Measurements from ENCODE around the gene BHLHE23. TPM values are rescaled to one million over a fixed set of nuclear protein-coding genes. Genes with fewer than 3 reads are reported as not detected.

Gene BHLHE23
- polyA plus RNA-seq, 1 experiment: not detected

GRCh38 chr20:62975812-62976508 lies 30.8 kb downstream of the BHLHE23 start:
- TF ChIP-seq, protein P1, sequence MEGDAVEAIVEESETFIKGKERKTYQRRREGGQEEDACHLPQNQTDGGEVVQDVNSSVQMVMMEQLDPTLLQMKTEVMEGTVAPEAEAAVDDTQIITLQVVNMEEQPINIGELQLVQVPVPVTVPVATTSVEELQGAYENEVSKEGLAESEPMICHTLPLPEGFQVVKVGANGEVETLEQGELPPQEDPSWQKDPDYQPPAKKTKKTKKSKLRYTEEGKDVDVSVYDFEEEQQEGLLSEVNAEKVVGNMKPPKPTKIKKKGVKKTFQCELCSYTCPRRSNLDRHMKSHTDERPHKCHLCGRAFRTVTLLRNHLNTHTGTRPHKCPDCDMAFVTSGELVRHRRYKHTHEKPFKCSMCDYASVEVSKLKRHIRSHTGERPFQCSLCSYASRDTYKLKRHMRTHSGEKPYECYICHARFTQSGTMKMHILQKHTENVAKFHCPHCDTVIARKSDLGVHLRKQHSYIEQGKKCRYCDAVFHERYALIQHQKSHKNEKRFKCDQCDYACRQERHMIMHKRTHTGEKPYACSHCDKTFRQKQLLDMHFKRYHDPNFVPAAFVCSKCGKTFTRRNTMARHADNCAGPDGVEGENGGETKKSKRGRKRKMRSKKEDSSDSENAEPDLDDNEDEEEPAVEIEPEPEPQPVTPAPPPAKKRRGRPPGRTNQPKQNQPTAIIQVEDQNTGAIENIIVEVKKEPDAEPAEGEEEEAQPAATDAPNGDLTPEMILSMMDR (IDR thresholded peaks at IDR 0.05; ENCODE audit: low read depth, low read length): no peak
- POLR2A ChIA-PET: no interaction called here
- H3K4me3 ChIP-seq (ENCODE audit: low read depth, low read length): no peak overlapping the region
- no peak for DNase-seq (ENCODE audit: low read depth, low spot score)
- CTCF ChIA-PET: interaction anchor here (0.7 kb wide), 1 partner anchor 118 kb away, joined by 3 read pairs; no protein-coding TSS in a partner anchor
- H3K9me3 ChIP-seq (ENCODE audit: control insufficient read depth, insufficient read depth, low read length): no peaks in the 10 kb centered on the region; the same call in 1 of the 2 replicates
- no peak overlapping the region for H3K27ac ChIP-seq (ENCODE audit: low read depth, low read length)
- peaks cover 71% of the 10 kb centered on the region for H3K27me3 ChIP-seq (ENCODE audit: control insufficient read depth, insufficient read depth, low read length)

DNA sequence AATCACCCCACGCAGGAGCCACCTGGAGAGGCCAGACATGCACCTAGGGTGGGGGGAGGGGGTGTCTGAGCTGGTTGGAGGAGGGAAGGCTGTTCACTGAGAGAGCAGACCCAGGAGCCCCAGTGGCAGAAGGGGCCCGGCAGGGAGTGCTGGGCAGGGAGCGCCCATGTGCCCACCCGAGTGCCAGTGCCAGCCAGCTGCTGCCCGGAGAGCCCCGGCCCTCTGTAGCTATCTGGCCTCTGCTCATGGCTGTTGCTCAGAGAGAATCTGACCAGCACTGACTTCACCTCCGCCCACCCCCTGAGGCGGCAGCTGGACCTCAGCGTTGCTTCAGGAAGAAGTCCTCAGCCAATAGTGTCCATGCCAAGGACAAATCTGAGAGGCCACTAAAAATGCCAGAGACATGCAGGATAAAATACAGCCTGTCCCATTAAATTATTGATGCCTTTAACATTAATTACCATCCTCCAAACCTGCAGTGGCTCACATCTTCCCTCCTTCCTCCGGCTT lies 31.5 kb downstream of the BHLHE23 start:
- DNase-seq (ENCODE audit: low read depth, low spot score): no peak
- no peaks in the 10 kb centered on the region; the same call in 1 of the 2 replicates for H3K9me3 ChIP-seq (ENCODE audit: control insufficient read depth, insufficient read depth, low read length)
- H3K4me3 ChIP-seq (ENCODE audit: low read depth, low read length): no peak overlapping the region
- TF ChIP-seq, protein P1 (IDR thresholded peaks at IDR 0.05; ENCODE audit: low read depth, low read length): no peak
- POLR2A ChIA-PET: no interaction called here
- CTCF ChIA-PET: interaction anchor here (0.7 kb wide), 1 partner anchor 119 kb away, joined by 3 read pairs; no protein-coding TSS in a partner anchor
- peaks cover 65% of the 10 kb centered on the region for H3K27me3 ChIP-seq (ENCODE audit: control insufficient read depth, insufficient read depth, low read length)
- no peak overlapping the region for H3K27ac ChIP-seq (ENCODE audit: low read depth, low read length)

- POLR2A ChIA-PET: interaction anchor here (0.9 to 1.0 kb wide), 2 partner anchors 34 to 36 kb away, joined by 3 to 9 read pairs; partner anchors contain the start of gene BHLHE23
- TF ChIP-seq, protein P1 (IDR thresholded peaks at IDR 0.05; ENCODE audit: low read depth, low read length): no peak
- CTCF ChIA-PET: interaction anchor here (0.5 to 1.4 kb wide), 18 partner anchors 8 to 242 kb away, joined by 3 to 13 read pairs (median 4); no protein-coding TSS in a partner anchor
- no peaks in the 10 kb centered on the region; the same call in 1 of the 2 replicates for H3K9me3 ChIP-seq (ENCODE audit: control insufficient read depth, insufficient read depth, low read length)
- no peak for DNase-seq (ENCODE audit: low read depth, low spot score)
- peaks cover 48% of the 10 kb centered on the region for H3K27me3 ChIP-seq (ENCODE audit: control insufficient read depth, insufficient read depth, low read length)
- H3K27ac ChIP-seq (ENCODE audit: low read depth, low read length): no peak overlapping the region
- H3K4me3 ChIP-seq (ENCODE audit: low read depth, low read length): peak overlapping the region; percentile 39; the same call in 1 of the 2 replicates
Observed at GRCh38 chr20:62972845-62973745, 33.7 kb downstream of the BHLHE23 start.

GRCh38 chr20:62971950-62972844 lies 34.6 kb downstream of the BHLHE23 start:
- peak overlapping the region; percentile 39 for H3K4me3 ChIP-seq (ENCODE audit: low read depth, low read length)
- peak; percentile 45 for DNase-seq (ENCODE audit: low read depth, low spot score)
- POLR2A ChIA-PET: interaction anchor here (0.9 to 1.0 kb wide), 2 partner anchors 34 to 37 kb away, joined by 3 to 9 read pairs; partner anchors contain the start of gene BHLHE23
- CTCF ChIA-PET: interaction anchor here (0.5 to 1.4 kb wide), 18 partner anchors 9 to 243 kb away, joined by 3 to 13 read pairs (median 4); no protein-coding TSS in a partner anchor
- TF ChIP-seq, protein P1 (IDR thresholded peaks at IDR 0.05; ENCODE audit: low read depth, low read length): peak; percentile 87
- H3K9me3 ChIP-seq (ENCODE audit: control insufficient read depth, insufficient read depth, low read length): no peaks in the 10 kb centered on the region; the same call in 1 of the 2 replicates
- peaks cover 47% of the 10 kb centered on the region for H3K27me3 ChIP-seq (ENCODE audit: control insufficient read depth, insufficient read depth, low read length)
- no peak overlapping the region for H3K27ac ChIP-seq (ENCODE audit: low read depth, low read length)

Data from AG04450 (cell line).